GM12878 (cell line): ENCODE results near the gene FABP6. TPM values are rescaled to one million over a fixed set of nuclear protein-coding genes. Genes with fewer than 3 reads are reported as not detected.

Experiments
- ATAC-seq: fragments of 200-7000 bp; cut with Tn5 transposase; 3 replicates; pipeline ENCODE4 v1.9.1; 2020; ENCODE audit warnings: mild to moderate bottlenecking, moderate library complexity
- BruUV-seq: library from RNA; stranded (reverse); fragments of 400-500 nt; replicated peaks from 2 replicates; lab custom pipeline; 2021; lab: Mats Ljungman, UMichigan
- CTCF ChIA-PET: fragments of 300-600 bp; sonication (Branson Sonifier 250); formaldehyde crosslinking; extraction: SDS; loops from one replicate; lab custom pipeline; 2021; ENCODE audit warnings: inconsistent platforms; lab: Yijun Ruan, JAX
- POLR2A ChIA-PET: fragments of 350-600 bp; formaldehyde crosslinking; extraction: SDS; loops from one replicate; lab custom pipeline; 2021; ENCODE audit warnings: inconsistent platforms; lab: Charles Lee
- RAD21 ChIA-PET: fragments of 300-600 bp; sonication (Branson Sonifier 250); formaldehyde crosslinking; loops from one replicate; lab custom pipeline; 2023; ENCODE audit warnings: antibody characterized with exemption; ENCODE audit not compliant: unreplicated experiment; lab: Charles Lee
- SMC1A ChIA-PET: fragments of 300-600 bp; sonication (Branson Sonifier 250); formaldehyde crosslinking; loops from one replicate; lab custom pipeline; 2023; ENCODE audit not compliant: unreplicated experiment, uncharacterized antibody; lab: Charles Lee
- DNase-seq: peaks from one replicate; pipeline ENCODE4 v3.0.0-alpha.2; 2011; ENCODE audit warnings: low read depth, low spot score
- FAIRE-seq: peaks from 3 replicates; lab custom pipeline; 2011; peaks lifted over from hg19 to GRCh38; lab: Jason Lieb, UNC
- H2AFZ ChIP-seq: 2 replicates; pipeline ENCODE4 v1.6.0; 2011; ENCODE audit warnings: low read depth, low read length, control low read depth; ENCODE audit not compliant: control insufficient read depth
- H3K27ac ChIP-seq: 2 replicates; pipeline ENCODE4 v1.5.1; 2011; ENCODE audit warnings: control low read depth; ENCODE audit not compliant: control insufficient read depth, insufficient read depth
- H3K27me3 ChIP-seq, 2 experiments: replicated peaks in 1 of 2; 2 replicates each; pipeline versions ENCODE4 v1.6.0 to v1.6.1; 2011; ENCODE audit warnings: low read length in 1 of 2; ENCODE audit not compliant: control insufficient read depth in 2 of 2, insufficient read depth in 2 of 2
- H3K36me3 ChIP-seq, 2 experiments: 2 replicates each; pipeline ENCODE4 v1.5.1; 2011; ENCODE audit warnings: low read length in 1 of 2; ENCODE audit not compliant: control insufficient read depth in 2 of 2, insufficient read depth in 2 of 2
- H3K4me1 ChIP-seq: 2 replicates; pipeline ENCODE4 v1.6.1; 2011; ENCODE audit warnings: mild to moderate bottlenecking, low read length, moderate library complexity, mixed read lengths; ENCODE audit not compliant: control insufficient read depth, insufficient read depth
- H3K4me2 ChIP-seq: 2 replicates; pipeline ENCODE4 v1.6.0; 2011; ENCODE audit warnings: control low read depth; ENCODE audit not compliant: control insufficient read depth, insufficient read depth
- H3K4me3 ChIP-seq: fragments of 200-600 bp; sonication (generic); 2 replicates; pipeline ENCODE4 v1.5.1; 2016
- H3K79me2 ChIP-seq: 2 replicates; pipeline ENCODE4 v1.6.0; 2011; ENCODE audit warnings: low read length; ENCODE audit not compliant: control insufficient read depth, insufficient read depth
- H3K9ac ChIP-seq: 2 replicates; pipeline ENCODE4 v1.8.0; 2011; ENCODE audit warnings: low read length, control low read depth, mixed read lengths; ENCODE audit not compliant: control insufficient read depth, insufficient read depth
- H3K9me3 ChIP-seq: replicated peaks from 3 replicates; pipeline ENCODE4 v1.5.1; 2011; ENCODE audit warnings: mild to moderate bottlenecking, low read length; ENCODE audit not compliant: control insufficient read depth, insufficient read depth
- H4K20me1 ChIP-seq: 2 replicates; pipeline ENCODE4 v1.6.0; 2011; ENCODE audit not compliant: control insufficient read depth, insufficient read depth
- ATF3 ChIP-seq: IDR thresholded peaks from 2 replicates; pipeline ENCODE4 v1.6.1; 2011; ENCODE audit warnings: low read depth, mild to moderate bottlenecking, low read length, moderate library complexity, borderline replicate concordance; ENCODE audit errors: extremely low read depth
- CBFB ChIP-seq: IDR thresholded peaks from 2 replicates; pipeline ENCODE4 v1.6.1; 2016; ENCODE audit warnings: antibody characterized with exemption, low read depth
- CEBPB ChIP-seq, 2 experiments: fragments of 150-350 bp in 1 of 2; IDR thresholded peaks; 2 replicates each; pipeline ENCODE4 v1.6.1; 2012 to 2014; ENCODE audit warnings: low read depth in 2 of 2, low read length in 2 of 2, borderline replicate concordance in 1 of 2, inconsistent platforms in 1 of 2
- CHD2 ChIP-seq: IDR thresholded peaks from 2 replicates; pipeline ENCODE4 v1.6.1; 2011; ENCODE audit warnings: low read depth, low read length, improper control_type of control experiment, borderline replicate concordance
- ESRRA ChIP-seq: IDR thresholded peaks from 2 replicates; pipeline ENCODE4 v1.6.1; 2012; ENCODE audit warnings: mild to moderate bottlenecking, low read length, improper control_type of control experiment
- GATAD2B ChIP-seq: fragments of 450-650 bp; conservative IDR thresholded peaks from 2 replicates; pipeline ENCODE4 v1.6.1; 2017; ENCODE audit warnings: low read depth, mild to moderate bottlenecking, moderate library complexity
- HCFC1 ChIP-seq: fragments of 150-350 bp; IDR thresholded peaks from 2 replicates; pipeline ENCODE4 v1.6.1; 2014; ENCODE audit warnings: low read length
- HSF1 ChIP-seq: fragments of 150-350 bp; IDR thresholded peaks from 2 replicates; pipeline ENCODE4 v1.6.1; 2014; ENCODE audit warnings: mild to moderate bottlenecking, low read depth, low read length
- KLF5 ChIP-seq: fragments of 450-650 bp; IDR thresholded peaks from 2 replicates; pipeline ENCODE4 v1.6.1; 2014; ENCODE audit warnings: mild to moderate bottlenecking; ENCODE audit not compliant: partially characterized antibody
- MXI1 ChIP-seq: fragments of 150-350 bp; IDR thresholded peaks from 2 replicates; pipeline ENCODE4 v1.6.1; 2011; ENCODE audit warnings: low read depth, mild to moderate bottlenecking, inconsistent platforms, low read length, improper control_type of control experiment
- NBN ChIP-seq: fragments of 450-650 bp; IDR thresholded peaks from 2 replicates; pipeline ENCODE4 v1.6.1; 2016
- NFXL1 ChIP-seq: fragments of 450-650 bp; IDR thresholded peaks from 2 replicates; pipeline ENCODE4 v1.6.1; 2017; ENCODE audit warnings: antibody characterized with exemption, mild to moderate bottlenecking, borderline replicate concordance
- NR2C1 ChIP-seq: fragments of 450-650 bp; IDR thresholded peaks from 2 replicates; pipeline ENCODE4 v1.6.1; 2017; ENCODE audit warnings: antibody characterized with exemption, mild to moderate bottlenecking, moderate library complexity
- NR2C2 ChIP-seq: IDR thresholded peaks from 2 replicates; pipeline ENCODE4 v1.6.1; 2011; ENCODE audit warnings: borderline replicate concordance, low read depth; ENCODE audit not compliant: control insufficient read depth, insufficient read length
- NRF1 ChIP-seq: conservative IDR thresholded peaks from 2 replicates; pipeline ENCODE4 v1.6.1; 2011; ENCODE audit warnings: mild to moderate bottlenecking, low read depth, low read length, improper control_type of control experiment
- RELA ChIP-seq: fragments of 450-650 bp; IDR thresholded peaks from 2 replicates; pipeline ENCODE4 v1.8.0; 2014; ENCODE audit warnings: borderline replicate concordance; ENCODE audit not compliant: partially characterized antibody
- RUNX3 ChIP-seq: IDR thresholded peaks from 2 replicates; pipeline ENCODE4 v1.6.1; 2012; ENCODE audit warnings: low read length, inconsistent platforms
- SMC3 ChIP-seq: IDR thresholded peaks from 2 replicates; pipeline ENCODE4 v1.6.1; 2011; ENCODE audit warnings: low read length, improper control_type of control experiment, borderline replicate concordance
- YY1 ChIP-seq: IDR thresholded peaks from 2 replicates; pipeline ENCODE4 v1.6.1; 2011; ENCODE audit warnings: low read depth, mild to moderate bottlenecking, low read length
- WGBS: methylation state at CpG from one replicate; pipeline ENCODE4 v1.1.6; 2016; ENCODE audit warnings: low lambda C conversion rate; ENCODE audit not compliant: insufficient replicate concordance, insufficient coverage; ENCODE audit errors: missing lambda C conversion rate; 5-methylcytosine and 5-hydroxymethylcytosine counted together
- in situ Hi-C: fragments of 300-500 bp; cut with MboI; formaldehyde crosslinking; loops from 9 replicates; pipeline ENCODE4 v1.14.3; 2018; ENCODE audit warnings: mixed read lengths
- intact Hi-C: fragments of 100-400 bp; cut with micrococcal nuclease; formaldehyde crosslinking; loops from one replicate; pipeline ENCODE4 v1.14.2; 2022; ENCODE audit not compliant: unreplicated experiment
- polyA plus RNA-seq, 11 experiments: library from polyadenylated mRNA; depleted of rRNA in 4 of 11; unstranded in 6 of 11; stranded (reverse) in 5 of 11; fragments of >200 nt; fragmentation: Nextera tagmentation in 4 of 11; fragmentation: Illumina TruSeq in 1 of 11; extraction: Ambion mirVana in 4 of 11; extraction: Trizol in 1 of 11; gene quantifications; 1 replicate in 1 of 11; 2 replicates in 10 of 11; pipeline versions ENCODE4 v1.2.1 to v1.2.3, GENCODE V29; 2011 to 2016; ENCODE audit warnings: inconsistent platforms in 2 of 11, missing spikeins in 2 of 11, low read depth in 1 of 11
- total RNA-seq, 4 experiments: library from RNA; depleted of rRNA in 3 of 4; stranded (reverse); fragments of >200 nt in 3 of 4; fragmentation: Illumina TruSeq in 1 of 4; extraction: Trizol in 1 of 4; gene quantifications; 2 replicates each; pipeline versions ENCODE4 v1.2.1 to v1.2.3, GENCODE V29; 2013 to 2021

FABP6 gene
- total and polyA plus RNA-seq, 10 of the 15 experiments (the other 5 are each of a cell fraction or from before 2014, with no cell fraction given): 0.66 to 8.1 (median 2.4) TPM

DNA sequence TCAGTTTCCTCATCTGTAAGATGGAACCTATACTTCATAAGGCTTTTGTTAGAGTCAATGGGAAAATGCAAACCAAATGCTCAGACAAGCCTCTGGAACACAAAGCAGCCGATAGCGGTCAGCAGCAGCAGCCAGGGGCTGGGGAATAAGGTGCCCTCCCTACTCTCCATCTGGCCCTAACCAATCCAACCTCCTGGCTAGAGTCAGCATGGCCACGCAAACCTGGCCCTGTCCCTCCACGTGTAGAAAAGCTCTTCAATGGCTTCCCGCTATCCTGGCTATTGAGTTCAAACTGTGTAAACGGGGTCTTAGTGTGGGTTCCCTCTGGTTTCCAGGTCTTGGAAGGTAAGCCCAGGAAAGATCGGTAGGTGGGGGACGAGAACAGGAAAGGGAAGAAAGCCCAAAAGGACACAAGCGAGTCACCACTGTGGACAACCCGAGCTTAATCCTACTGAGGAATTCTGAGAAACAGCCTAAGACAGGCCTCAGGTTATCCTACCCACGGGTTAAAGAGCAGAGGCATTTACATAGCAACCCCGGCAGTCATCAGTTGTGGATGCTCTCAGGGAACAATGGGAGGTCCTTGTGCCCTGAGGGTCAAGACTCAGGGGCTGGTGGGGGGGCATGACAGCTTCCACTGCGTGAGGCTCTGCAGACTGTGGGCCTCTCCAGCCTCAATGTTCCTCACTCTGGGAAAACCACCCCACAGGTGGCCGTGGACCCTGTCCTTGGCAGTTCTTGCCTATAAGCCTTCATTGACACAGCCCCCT is 30.9 kb downstream of the FABP6 start:
- ATAC-seq (no peak), FAIRE-seq (no peak), DNase-seq (no peak)
- Histone ChIP-seq H4K20me1 (no peaks in the 10 kb centered on the region), H3K27ac (no peak overlapping the region), H3K9ac (no peak overlapping the region), H2AFZ (no peak overlapping the region), H3K27me3 (no peaks in the 10 kb centered on the region; a peak in 1 of 4 replicates), H3K79me2 (no peaks in the 10 kb centered on the region), H3K4me3 (no peak overlapping the region), H3K36me3 (no peaks in the 10 kb centered on the region), H3K9me3 (no peaks in the 10 kb centered on the region), H3K4me2 (no peak overlapping the region), H3K4me1 (peaks cover 9% of the 10 kb centered on the region)
- BruUV-seq: no TSS peak
- intact Hi-C loops: no loop called here
- ChIA-PET RAD21 (interaction anchor here (0.7 kb wide), 1 partner anchor 12 kb away, joined by 3 read pairs; no protein-coding TSS in a partner anchor), CTCF (interaction anchor here (0.5 kb wide), 1 partner anchor 113 kb away, joined by 3 read pairs; no protein-coding TSS in a partner anchor), SMC1A (no interaction called here), POLR2A (no interaction called here)
- TF ChIP-seq MXI1 (no peak), CEBPB (IDR thresholded peaks at IDR 0.05; ENCODE audit: borderline replicate concordance in 1 of 2, low read depth in 2 of 2, low read length in 2 of 2) (no peak), ESRRA (no peak), SMC3 (no peak), NFXL1 (no peak), GATAD2B (no peak), NR2C2 (no peak), YY1 (no peak), HCFC1 (no peak), RUNX3 (no peak), CBFB (no peak), RELA (no peak), CHD2 (no peak), KLF5 (no peak), NR2C1 (no peak), HSF1 (no peak), NBN (no peak), NRF1 (no peak), ATF3 (no peak)
- 50% methylated on average over 14 of the region's 14 CpGs for WGBS
- in situ Hi-C loops: no loop called here
